ENCODE data around the gene SPAG16.

DNA sequence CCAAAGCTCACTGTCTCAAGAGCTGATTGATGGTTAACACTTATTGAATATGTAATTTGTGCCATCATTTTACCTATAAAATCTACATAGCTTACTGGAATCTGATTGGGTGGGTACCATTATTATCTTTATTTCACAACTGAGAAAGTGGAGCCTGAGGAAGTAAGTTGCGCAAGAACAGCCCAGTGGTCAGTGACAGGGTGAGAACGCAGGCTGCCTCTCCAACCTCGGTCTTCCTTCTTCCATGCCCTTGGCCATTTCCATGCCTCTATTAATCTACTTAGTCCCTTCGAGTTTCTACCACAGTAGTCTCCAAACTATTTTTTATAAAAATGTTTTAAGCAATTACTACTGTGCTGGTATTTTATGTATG lies 735.7 kb downstream of the SPAG16 start:
- TF ChIP-seq EZH2phosphoT487 (IDR thresholded peaks at IDR 0.05; ENCODE audit: borderline replicate concordance) = no peak
- TF ChIP-seq, protein P1, sequence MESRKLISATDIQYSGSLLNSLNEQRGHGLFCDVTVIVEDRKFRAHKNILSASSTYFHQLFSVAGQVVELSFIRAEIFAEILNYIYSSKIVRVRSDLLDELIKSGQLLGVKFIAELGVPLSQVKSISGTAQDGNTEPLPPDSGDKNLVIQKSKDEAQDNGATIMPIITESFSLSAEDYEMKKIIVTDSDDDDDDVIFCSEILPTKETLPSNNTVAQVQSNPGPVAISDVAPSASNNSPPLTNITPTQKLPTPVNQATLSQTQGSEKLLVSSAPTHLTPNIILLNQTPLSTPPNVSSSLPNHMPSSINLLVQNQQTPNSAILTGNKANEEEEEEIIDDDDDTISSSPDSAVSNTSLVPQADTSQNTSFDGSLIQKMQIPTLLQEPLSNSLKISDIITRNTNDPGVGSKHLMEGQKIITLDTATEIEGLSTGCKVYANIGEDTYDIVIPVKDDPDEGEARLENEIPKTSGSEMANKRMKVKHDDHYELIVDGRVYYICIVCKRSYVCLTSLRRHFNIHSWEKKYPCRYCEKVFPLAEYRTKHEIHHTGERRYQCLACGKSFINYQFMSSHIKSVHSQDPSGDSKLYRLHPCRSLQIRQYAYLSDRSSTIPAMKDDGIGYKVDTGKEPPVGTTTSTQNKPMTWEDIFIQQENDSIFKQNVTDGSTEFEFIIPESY (IDR thresholded peaks at IDR 0.05; ENCODE audit: extremely low read depth, insufficient replicate concordance, low read length) = no peak
- TF ChIP-seq, protein P2, sequence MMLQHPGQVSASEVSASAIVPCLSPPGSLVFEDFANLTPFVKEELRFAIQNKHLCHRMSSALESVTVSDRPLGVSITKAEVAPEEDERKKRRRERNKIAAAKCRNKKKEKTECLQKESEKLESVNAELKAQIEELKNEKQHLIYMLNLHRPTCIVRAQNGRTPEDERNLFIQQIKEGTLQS (IDR thresholded peaks at IDR 0.05) = no peak
- TF ChIP-seq, protein P3, sequence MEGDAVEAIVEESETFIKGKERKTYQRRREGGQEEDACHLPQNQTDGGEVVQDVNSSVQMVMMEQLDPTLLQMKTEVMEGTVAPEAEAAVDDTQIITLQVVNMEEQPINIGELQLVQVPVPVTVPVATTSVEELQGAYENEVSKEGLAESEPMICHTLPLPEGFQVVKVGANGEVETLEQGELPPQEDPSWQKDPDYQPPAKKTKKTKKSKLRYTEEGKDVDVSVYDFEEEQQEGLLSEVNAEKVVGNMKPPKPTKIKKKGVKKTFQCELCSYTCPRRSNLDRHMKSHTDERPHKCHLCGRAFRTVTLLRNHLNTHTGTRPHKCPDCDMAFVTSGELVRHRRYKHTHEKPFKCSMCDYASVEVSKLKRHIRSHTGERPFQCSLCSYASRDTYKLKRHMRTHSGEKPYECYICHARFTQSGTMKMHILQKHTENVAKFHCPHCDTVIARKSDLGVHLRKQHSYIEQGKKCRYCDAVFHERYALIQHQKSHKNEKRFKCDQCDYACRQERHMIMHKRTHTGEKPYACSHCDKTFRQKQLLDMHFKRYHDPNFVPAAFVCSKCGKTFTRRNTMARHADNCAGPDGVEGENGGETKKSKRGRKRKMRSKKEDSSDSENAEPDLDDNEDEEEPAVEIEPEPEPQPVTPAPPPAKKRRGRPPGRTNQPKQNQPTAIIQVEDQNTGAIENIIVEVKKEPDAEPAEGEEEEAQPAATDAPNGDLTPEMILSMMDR (IDR thresholded peaks at IDR 0.05 in 2 of 3, conservative IDR thresholded peaks at IDR 0.05 in 1 of 3; ENCODE audit: borderline replicate concordance in 1 of 3, insufficient read depth in 1 of 3, low read depth in 2 of 3, low read length in 2 of 3) = no peak
- TF ChIP-seq ELF1 (IDR thresholded peaks at IDR 0.05; ENCODE audit: borderline replicate concordance, low read depth) = no peak
- no peak for TF ChIP-seq POLR2AphosphoS5 (IDR thresholded peaks at IDR 0.05; ENCODE audit: low read depth, low read length)
- TF ChIP-seq SRF (IDR thresholded peaks at IDR 0.05; ENCODE audit: low read depth) = no peak
- TF ChIP-seq RAD21 (IDR thresholded peaks at IDR 0.05; ENCODE audit: low read depth) = no peak
- TF ChIP-seq, protein P4, sequence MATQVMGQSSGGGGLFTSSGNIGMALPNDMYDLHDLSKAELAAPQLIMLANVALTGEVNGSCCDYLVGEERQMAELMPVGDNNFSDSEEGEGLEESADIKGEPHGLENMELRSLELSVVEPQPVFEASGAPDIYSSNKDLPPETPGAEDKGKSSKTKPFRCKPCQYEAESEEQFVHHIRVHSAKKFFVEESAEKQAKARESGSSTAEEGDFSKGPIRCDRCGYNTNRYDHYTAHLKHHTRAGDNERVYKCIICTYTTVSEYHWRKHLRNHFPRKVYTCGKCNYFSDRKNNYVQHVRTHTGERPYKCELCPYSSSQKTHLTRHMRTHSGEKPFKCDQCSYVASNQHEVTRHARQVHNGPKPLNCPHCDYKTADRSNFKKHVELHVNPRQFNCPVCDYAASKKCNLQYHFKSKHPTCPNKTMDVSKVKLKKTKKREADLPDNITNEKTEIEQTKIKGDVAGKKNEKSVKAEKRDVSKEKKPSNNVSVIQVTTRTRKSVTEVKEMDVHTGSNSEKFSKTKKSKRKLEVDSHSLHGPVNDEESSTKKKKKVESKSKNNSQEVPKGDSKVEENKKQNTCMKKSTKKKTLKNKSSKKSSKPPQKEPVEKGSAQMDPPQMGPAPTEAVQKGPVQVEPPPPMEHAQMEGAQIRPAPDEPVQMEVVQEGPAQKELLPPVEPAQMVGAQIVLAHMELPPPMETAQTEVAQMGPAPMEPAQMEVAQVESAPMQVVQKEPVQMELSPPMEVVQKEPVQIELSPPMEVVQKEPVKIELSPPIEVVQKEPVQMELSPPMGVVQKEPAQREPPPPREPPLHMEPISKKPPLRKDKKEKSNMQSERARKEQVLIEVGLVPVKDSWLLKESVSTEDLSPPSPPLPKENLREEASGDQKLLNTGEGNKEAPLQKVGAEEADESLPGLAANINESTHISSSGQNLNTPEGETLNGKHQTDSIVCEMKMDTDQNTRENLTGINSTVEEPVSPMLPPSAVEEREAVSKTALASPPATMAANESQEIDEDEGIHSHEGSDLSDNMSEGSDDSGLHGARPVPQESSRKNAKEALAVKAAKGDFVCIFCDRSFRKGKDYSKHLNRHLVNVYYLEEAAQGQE (IDR thresholded peaks at IDR 0.05; ENCODE audit: low read depth) = no peak
- no peak for TF ChIP-seq POLR2A (IDR thresholded peaks at IDR 0.05; ENCODE audit: borderline replicate concordance, extremely low read depth, insufficient read depth, insufficient read length)
